Measurements from ENCODE around the gene ATOH8.
A peak's percentile ranks its signal among the peaks of the same experiment; 100 is the strongest.

The ATOH8 gene

DNA sequence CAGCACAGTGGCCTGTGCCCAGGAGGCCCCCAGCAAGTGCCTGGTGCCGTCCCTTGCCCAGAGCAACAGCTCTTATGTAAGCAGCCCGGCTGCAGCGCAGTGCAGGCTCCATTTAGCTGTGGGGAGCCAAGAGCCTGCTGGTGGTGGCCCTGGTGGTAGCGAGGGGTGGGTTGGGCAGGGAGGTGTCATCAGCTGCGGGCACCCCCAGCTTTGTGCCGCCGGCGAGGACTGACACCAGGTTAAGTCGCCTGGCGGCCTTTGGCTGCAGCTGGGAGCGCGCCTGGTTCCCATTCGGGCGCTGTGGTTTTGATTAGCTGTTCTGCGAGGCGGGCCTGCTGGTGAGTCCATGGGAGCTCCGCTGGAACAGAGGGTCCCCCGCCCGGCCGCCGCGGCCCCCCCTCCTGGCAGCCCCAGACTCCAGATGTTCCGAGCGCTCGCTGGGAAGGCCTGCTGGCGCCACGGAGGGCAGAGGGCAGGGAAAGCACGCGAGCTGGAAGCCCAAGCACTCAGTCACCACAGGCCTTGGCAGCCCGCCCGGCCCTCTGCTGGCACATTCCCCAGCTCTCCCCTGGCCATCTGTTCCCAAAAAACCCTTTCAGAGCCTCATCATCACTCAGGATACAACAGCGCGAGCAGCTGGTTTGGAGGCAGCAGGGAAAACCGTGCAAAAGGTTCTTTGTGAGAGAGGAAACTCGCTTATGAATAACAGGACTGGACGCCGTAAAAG, 18.4 kb downstream of the ATOH8 start:
- peak; percentile 100 for DNase-seq

DNA sequence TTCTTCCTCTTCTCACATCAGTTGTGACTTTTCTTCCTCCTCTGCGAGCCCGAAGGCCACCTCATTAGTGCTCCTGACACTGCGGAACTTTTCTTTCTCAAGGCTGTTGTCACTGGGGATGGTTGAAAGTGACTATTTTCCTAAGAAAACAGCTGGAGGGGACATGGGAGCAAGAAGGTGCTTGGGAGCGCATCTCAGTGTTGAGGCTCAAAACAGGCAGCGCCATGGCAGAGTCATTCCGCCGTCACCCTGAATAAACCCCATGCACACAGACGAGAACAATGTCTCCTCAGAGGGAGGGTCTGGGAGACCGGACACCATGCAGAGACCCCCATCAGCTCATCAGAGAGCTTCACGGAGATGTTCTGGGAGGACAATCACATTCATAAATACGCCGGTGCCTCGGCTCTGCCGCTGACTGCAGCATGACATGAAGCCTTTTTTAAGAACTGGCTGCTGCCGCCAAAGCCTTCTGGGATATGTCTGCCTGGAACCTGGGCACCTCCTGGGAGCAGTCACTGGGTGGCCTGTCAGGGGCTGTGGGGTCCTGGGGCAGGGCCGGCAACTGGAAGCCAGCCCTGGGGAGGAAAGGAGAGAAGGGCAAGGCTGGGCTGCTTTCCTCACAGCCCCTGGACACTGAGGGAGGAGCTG, 19.2 kb downstream of the ATOH8 start:
- DNase-seq = no peak

DNA sequence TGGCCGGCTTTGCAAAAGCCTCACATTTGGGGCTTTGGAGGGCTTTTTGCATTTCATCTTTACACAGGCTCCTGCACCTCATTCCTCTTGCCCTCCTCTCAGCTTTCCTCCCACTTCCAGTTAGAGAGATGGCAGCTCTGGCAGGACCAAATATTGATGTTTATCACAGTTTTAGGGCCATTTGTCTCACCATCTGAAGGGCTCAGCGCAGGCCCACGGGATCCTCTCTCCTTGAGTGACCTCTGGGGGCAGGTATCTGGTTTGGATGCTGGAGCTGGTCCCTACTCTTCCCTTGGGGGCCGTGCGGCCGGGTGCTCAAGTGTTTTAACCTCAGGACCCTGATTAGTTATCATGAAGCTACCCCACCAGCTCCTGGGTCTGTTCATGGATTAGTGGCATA, 19.9 kb downstream of the ATOH8 start:
- no peak for DNase-seq

DNA sequence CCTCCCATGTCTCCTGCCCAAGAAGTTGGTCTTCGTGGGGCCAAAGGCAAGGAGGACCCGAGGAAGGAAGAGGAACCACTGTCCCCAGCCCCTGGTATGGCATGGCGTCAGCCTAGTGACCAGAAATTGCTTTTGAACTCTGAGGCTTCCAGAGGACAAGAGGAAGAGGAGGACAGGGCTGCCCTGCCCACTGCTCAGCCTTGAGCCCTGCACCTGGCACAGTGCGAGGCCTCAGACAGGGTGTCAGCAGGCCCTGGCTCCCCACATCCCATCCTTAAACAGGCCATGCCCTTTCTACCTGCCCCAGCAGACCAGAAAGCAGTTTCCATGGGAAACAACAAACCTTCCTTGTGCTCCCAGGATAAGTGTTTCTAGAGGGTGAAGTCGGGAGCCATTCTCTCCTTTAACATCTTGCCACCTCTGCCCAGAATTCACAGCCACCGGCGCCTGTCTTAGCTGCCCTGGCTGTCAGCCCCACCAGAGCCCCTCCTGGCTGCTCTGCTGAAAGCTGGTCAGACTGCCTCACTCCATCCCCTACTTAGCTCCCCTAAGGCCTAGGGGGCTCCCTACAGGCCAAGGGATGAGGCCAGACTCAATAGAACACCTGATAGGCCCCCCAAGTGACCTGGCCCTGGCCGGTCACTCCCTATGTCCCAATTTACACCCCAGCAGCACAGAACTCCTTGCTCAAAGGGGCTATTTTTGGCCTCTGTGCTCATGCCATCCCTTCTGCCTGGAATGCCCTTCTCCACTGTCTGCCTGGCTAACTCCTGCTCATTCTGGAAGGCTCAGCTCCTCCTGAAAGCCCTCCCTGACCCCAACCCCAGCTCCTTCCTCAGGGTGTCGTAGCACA, 20.6 kb downstream of the ATOH8 start:
- no peak for DNase-seq

DNA sequence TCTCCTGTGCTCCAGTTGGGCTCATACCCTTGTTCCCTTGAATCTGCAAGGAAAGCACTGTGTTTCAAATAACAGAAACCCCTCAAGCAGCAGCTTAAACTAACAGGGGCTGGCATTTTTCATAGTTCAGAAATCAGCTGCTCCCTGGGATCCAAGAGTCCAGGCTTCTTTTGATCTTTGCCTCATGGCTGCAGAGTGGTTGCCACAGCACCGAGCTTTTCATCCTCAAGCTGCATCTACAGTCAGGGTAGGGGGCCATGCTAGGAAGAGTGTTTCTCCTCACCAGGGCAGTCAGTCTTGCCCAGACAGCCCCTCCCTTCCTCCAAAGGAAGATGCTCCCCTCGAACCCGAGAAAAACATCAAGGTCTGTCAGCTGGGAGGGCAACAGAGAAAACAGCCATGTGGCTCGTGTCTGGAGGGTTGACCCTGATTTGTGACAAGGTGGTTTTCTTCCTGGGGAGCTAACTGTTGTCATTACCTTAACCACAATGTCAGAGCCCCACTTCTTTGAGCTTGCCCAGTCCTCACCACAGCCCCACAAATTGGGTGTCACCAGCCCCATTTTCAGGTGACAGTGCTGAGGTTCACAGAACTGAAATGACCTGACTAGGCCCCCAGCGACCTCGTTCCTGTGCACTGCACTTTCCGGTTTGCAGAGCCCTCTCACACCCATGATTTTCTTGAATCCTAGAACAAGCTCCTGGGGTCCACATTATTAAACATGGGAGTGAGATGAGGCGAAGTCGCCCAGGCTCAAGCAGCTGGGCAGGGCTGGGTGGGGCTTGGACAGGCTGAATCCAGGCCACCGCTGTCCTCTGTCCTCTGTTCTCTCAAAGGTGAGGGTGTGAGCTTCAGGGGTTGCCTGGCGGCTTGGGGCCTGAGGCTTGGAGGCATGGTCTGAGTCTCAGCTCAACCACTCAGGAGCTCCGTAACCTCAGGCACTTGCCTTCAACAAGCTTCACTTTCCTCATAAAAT, 21.9 kb downstream of the ATOH8 start:
- DNase-seq = no peak

DNA sequence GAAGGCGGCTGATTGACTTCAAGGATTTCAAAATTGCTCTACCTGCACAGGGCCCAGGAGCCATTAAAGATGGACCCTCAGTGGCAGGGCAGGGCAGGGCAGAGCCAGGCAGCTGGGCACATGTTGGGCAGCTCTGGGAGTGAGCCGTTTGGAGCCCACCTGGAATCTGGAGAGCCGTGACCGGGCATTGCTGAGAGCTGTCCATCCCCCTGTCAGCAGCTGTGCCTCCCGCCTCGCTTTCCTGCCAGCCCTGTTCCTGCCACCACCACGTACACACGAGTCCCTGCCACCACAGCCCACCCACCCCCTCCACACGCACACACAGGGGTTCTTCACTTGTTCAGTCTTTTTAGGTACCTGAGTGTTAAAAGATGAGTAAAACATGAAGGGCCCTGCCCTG, 22.9 kb downstream of the ATOH8 start:
- DNase-seq = no peak

DNA sequence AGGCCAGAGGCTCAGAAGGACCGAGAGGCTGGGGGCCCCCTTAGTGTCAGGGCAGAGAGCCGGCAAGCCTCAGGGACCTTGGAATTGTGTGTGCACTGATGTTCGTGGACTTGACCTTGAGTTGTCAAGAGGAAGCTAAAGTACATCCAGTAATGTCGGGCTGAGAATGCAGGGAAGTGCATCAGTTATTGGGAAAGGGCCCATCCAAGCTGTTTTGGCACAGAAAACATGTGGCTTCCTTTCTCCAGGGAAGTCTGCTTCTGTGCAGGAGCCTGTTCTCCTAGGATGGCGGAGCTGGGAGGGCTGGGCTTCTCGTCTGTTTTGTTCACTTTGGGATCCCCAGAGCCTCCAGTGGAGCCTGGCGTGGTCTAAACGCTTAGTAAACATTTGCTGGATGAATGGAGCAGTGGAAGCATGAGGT, 23.7 kb downstream of the ATOH8 start:
- peak; percentile 60 for DNase-seq

DNA sequence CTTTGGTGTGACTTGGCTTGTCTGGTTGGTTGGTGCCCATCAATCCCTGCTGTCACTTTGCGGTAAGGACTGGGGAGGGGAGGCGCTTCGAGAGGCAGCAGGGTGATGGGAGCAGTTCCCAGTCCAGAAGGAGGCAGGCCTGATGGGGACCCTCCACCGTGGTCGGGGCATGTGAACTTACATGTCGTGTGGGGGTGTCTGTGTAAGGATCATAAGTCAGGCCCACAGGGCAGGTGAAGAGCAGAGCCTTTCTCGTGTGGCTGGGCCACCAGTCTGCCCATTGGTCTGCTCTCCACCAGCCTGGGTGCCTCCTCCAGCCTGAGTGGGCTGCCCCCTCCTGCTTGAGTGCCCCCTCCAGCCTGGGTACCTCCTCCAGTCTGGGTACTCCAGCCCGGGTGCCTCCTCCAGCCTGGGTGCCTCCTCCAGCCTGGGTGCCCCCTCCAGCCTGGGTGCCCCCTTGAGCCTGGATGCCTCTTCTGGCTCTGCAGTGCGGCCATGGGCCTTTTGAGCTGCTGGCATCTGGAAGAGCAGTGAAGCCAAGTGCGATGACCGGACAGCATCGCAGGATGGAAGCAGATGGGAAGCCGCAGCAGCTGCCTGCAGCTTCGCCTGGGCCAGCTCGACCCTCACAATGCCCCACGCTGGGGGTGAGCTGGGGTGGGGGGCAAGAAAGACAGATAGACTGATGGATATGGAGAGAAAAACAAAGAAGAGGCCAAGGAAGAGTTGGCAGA, 25.0 kb downstream of the ATOH8 start:
- DNase-seq = no peak

DNA sequence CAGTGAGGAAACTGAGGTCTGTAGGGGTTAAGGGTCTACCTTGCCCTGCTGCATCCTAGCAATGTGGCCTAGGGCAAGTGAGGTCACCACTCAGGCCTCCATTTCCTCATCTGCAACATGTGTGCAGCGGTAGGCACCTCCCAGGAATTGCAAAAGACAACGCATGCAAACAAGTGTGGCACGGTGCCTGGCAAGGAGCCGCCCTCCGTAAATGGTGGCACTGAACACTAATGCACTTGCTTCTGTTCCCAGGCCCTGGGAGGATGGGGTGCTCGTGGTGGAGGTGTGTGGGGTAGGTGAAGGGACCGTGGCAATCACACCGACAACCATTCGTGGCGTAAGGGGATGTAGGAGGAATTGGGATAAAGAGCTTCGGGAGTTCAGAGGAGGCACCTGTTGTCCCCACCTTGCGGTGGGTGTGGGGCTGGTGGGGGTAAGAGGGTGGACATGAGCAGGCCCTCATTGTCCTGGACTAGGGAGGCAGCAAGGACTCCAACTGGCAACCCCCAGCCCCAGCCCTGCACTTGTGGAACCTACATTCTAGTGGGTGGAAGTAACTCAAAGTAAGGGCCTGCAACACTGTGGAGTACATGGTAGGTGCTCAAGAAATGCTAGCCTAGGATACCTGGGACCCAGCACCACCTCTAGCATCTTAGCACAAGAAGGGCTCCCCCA, 26.0 kb downstream of the ATOH8 start:
- DNase-seq = no peak

DNA sequence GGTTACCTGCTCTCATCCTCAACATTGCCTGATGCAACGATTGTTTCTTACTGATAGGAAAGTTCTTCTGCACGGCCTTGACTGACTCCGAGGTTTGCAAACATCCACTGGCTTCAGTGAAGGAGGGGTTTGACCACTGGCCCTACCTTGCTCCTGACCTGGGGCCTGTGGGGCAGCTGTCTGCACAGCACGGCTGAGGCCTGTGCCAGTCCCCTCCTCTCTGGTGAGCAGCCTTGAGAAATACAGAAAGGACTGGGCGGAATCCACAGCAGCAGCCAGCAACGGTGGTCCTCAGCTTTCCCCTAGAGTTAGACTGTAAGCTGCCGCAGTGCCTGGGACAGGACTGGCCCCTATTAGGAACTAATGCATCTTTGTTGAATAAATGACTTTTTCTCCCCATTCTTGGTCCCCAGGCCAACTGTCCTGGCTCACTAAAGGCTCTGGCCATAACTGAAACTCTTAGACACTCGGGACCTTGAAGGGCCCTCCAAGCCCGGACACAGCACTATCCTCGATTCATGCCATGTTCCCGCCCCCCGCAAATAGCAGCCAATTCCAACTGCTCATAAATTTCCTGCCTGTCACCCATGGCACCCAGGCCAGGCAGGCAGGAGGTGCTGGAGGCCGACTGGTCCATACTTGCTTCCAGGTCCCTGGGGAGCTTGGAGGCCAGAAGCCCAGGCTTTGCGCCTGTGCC, 26.7 kb downstream of the ATOH8 start:
- DNase-seq = no peak

DNA sequence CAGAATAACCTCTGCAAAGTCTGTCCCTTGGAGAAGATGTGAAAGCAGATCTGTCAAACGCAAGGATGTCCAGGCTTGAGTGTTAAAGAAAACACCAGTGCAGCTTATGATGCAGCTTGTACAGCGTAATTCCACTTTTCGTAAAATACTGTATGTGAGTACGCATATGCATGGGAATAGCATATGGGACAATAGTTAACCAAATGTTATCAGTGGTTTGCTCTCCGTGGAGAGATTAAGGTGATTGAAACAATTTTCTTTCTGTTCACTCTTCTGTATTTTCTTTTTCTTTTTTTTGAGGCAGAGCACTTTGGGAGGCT, 27.2 kb downstream of the ATOH8 start:
- no peak for DNase-seq

DNA sequence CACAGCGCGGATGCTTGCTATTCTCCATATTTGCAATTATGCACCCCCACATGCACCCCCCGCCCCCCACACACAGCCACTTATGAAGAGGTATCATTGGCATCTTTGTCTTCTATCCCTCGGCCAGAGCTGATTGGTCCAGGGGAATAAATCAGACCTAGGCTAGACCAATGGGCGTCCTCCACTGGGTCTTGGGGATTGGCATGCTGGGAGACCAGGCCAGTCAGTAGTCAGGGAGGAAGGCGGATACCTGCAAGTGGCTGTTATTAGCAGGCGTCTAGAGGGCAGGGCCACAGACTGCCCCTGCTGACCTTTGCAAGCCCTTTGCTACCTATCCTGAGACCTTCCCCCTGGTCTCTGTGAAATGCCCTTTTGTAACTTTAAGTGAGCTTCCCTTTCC, 30.0 kb downstream of the ATOH8 start:
- no peak for DNase-seq

DNA sequence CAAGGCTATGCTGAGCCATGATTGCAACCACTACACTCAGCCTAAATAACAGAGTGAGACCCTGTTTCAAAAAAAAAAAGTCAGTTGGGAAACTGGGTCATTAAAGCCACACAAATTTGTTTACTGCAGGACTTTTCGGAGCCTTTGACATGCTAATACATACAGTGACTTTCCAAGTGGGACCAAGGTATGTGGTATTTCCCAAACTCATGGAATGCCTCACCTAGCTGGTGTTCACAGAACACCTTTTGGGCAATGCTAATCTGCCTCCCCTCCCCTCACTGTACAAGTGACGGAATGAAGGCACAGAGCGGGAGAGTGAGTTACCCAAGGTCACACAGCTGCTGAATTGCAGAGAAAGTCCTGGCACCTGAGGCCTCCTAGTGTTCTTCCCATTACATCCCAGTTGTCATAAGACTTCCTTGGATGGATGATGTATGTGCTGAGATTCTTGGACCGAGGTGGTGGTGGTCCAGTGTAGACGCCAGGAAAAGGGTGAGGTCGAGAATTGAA, 30.7 kb downstream of the ATOH8 start:
- DNase-seq = no peak

DNA sequence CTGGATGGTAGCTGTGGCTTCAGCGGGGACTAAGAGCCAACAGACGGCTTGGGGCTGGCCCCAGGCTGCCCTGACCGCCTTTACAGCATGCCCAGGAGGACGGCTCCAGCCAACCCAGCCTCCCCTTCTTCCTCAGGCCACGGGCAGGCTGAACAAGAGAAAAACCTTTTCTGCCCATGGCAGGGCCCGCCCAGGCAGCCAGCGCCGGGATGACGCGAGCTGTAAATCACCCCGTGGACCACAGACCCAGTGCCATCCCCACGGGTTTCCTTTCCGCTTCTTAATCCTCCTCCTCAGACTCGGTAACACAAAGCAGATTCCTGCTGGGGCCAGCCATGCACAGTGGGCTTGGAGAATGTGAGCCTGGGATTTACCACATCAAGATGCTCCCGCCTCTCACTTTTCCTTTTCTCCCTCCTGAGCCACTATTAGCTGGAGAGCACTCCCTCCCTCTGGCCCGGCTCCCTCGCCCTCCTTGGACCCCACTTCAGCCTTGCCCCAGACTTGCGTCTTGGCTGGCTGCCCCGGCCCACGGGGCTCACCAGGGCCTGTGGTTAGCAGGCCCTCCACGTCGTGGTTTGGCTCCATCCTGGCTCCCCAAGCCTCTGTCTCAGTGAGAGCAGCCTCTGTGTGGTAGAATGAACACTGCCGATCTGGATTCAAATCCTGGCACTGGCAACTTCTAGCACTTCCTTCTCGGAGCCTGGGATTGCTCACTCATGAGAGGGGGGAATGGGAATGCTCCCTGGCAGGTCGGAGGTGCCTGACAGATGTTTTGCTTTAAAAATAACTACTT, 31.4 kb downstream of the ATOH8 start:
- DNase-seq = peak; percentile 81

DNA sequence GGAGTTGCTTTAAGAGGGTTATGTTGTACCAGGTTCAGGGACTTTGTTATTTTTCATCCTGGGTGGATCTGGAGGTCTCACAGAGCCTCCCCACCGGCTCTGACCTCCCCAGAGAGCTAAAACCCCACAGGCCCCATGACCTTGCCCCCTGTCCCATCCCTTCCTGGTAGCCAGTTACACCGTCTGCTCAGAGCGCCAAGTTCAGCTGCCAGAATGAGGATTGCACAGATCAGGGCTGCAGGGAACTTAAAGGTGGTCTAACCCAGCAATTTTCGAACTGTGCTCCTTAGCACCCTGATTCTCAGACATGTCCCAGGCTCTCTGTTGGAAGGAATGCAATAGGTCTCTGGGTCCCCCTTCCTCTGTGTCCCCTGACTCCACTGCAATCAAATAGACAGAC, 32.1 kb downstream of the ATOH8 start:
- DNase-seq = no peak

DNA sequence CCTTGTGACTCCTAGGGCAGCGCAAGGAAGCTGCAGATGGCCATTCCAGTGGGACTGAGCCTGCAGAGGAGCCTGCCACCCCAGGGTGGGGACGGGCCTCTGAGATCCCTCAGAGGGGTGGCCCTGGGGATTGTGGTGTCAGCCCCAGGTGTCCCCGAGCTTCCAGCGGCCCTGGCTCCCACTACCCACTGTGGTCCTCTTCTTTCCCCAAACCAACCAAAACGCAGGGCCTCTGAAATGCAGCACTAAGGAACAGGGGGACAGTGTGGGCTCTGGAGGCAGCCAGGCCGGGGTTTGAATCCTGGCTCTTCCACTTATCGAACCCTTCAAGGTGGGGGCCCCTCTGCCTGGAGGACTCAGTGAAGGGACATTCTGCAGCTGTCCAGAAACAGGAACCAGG, 32.7 kb downstream of the ATOH8 start:
- no peak for DNase-seq

DNA sequence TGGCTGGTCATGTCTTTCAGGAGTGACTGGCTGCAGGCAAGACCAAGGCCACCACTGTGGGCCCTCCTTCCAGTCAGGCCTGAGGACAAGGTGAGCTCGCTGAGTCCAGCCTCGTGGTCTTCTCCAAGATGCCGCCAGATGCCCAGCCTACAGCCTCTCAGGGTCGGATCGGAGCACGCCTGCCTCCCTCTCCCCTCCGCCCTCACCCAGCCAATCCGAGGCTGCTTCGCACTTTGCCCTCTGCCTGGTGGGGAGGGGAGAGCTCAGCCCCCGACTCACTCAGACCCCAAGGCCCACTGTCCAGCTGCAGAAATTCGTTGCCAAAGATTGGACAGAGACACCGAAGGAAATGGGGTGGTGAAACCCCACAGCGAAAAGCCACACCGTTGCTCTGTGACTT, 33.1 kb downstream of the ATOH8 start:
- DNase-seq = no peak

DNA sequence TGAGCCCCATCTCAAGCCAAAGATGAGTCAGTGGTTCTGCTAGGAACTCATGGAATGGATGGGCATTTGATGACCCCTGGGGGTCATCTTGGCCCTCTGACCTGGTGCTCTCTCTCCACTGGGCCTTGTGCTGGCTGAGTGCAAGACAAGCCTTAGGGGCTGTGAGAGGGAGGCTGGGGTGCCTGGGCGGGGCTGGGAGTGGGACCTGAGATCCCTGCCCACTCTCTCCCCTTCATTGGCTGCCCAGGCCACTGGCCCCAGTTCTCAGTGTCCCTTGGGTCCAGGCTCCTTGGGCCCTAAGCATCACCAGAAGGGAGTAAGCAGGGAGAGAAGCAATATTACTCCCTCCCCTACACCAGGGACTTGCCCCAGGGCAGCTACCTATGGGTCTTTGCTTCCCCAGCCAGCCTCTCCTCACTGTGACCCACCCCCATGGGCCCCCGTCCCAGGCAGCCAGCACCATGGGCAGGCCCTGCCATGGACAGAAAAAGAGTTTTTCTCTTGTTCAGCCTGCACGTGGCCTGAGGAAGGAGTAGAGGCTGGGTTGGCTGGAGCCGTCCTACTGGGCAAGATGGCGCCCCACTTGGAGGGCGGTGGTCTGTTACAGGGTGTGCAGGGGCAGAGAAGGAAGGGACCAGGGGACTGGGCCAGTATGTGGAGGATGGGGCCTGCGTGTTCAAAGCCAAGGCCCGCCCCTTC, 33.6 kb downstream of the ATOH8 start:
- no peak for DNase-seq

DNA sequence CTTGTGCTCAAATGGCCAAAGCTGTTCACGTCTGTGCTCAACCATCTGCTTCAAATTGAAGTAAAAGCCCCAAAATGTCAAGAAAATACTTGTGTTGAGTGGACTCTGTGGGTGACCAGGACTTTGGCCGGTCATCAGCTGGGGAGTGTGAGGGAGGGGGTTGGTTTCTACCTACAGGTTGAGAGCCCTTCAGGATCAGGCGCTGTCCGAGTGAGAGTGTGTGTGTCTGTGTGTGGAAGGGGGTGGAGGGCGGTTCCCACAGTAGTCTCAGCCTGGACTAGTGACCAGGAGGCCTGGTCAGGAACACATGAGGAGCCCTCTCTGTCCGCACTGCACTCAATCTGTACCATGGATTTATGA, 34.2 kb downstream of the ATOH8 start:
- DNase-seq = no peak
